NCI-H226 (cell line): ENCODE data around the gene PPP1R2.
A peak's percentile ranks its signal among the peaks of the same experiment; 100 is the strongest.
"Not testable (repeated sequence)": the region's sequence is repeated elsewhere in the genome, so short reads cannot be mapped to it uniquely, and the experiment has no call there.

Experiments
- DNase-seq: peaks from one replicate; pipeline ENCODE4 v3.0.0-alpha.2; 2015

PPP1R2 gene

GRCh38 chr3:195542698-195543499, at the start of gene PPP1R2:
TSS of gene PPP1R2 (minus strand) at chr3:195543325. CDS start at chr3:195543025, 300 bp downstream.
- DNase-seq, result peak; percentile 68

GRCh38 chr3:195591852-195592251, 48.7 kb upstream of the PPP1R2 start:
- no peak for DNase-seq

GRCh38 chr3:195591220-195591619, 48.1 kb upstream of the PPP1R2 start:
- DNase-seq, result no peak

GRCh38 chr3:195590381-195590780, 47.3 kb upstream of the PPP1R2 start:
- not testable (repeated sequence) for DNase-seq

GRCh38 chr3:195589796-195590195, 46.7 kb upstream of the PPP1R2 start:
- DNase-seq, result not testable (repeated sequence)

GRCh38 chr3:195587824-195588223, 44.7 kb upstream of the PPP1R2 start:
- DNase-seq, result no peak

- DNase-seq, result no peak
Observed at GRCh38 chr3:195587406-195587805, 44.3 kb upstream of the PPP1R2 start.

GRCh38 chr3:195584543-195584870, 41.4 kb upstream of the PPP1R2 start:
- no peak for DNase-seq

GRCh38 chr3:195583831-195584542, 40.9 kb upstream of the PPP1R2 start, which contains the start of gene APOD:
TSS of gene APOD (minus strand) at chr3:195583940. CDS start at chr3:195579461, 4,479 bp downstream.
- DNase-seq, result no peak

GRCh38 chr3:195582947-195583346, 39.8 kb upstream of the PPP1R2 start:
- DNase-seq, result no peak

- no peak for DNase-seq
Observed at GRCh38 chr3:195580744-195581443, 37.8 kb upstream of the PPP1R2 start.

GRCh38 chr3:195579281-195579680, 36.2 kb upstream of the PPP1R2 start:
- no peak for DNase-seq

GRCh38 chr3:195578565-195578964, 35.4 kb upstream of the PPP1R2 start:
- no peak for DNase-seq

GRCh38 chr3:195577645-195578177, 34.6 kb upstream of the PPP1R2 start:
- DNase-seq, result no peak

GRCh38 chr3:195574497-195575304, 31.6 kb upstream of the PPP1R2 start:
- no peak for DNase-seq

- DNase-seq, result no peak
Observed at GRCh38 chr3:195573611-195574496, 30.7 kb upstream of the PPP1R2 start.

GRCh38 chr3:195571361-195571760, 28.2 kb upstream of the PPP1R2 start:
- no peak for DNase-seq

- no peak for DNase-seq
Observed at GRCh38 chr3:195570912-195571311, 27.8 kb upstream of the PPP1R2 start.

GRCh38 chr3:195570344-195570743, 27.2 kb upstream of the PPP1R2 start:
- no peak for DNase-seq

- no peak for DNase-seq
Observed at GRCh38 chr3:195568630-195569029, 25.5 kb upstream of the PPP1R2 start.

GRCh38 chr3:195566797-195567196, 23.7 kb upstream of the PPP1R2 start:
- peak; percentile 23 for DNase-seq
